ENCODE data around the gene PRKCA. TPM values are rescaled to one million over a fixed set of nuclear protein-coding genes. Genes with fewer than 3 reads are reported as not detected.
A peak's percentile ranks its signal among the peaks of the same experiment; 100 is the strongest.

The PRKCA gene
- polyA plus RNA-seq, 4 donors: 14.1 to 24.5 (median 22.7) TPM

DNA sequence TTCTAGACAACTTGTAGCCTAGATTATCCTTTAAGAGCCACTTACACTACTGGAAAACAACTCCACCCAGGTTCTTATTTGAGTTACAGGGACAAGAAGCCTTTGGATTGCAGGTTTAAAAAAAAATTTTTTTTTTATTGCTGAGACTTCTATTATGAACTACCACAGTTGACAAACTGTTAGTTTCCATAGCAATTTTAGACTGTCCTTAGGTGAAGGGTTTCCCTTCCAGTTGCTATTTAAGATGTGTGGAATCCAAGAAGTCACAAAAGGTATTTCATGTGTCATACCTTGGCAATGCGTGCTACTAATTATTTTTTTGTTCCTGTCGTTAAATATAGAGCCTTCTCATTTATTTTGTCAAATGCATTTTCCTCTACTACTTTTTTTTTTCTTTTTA, 253.2 kb downstream of the PRKCA start:
- no peak for DNase-seq (ENCODE audit: low read depth in 4 of 4, low spot score in 3 of 4)

- DNase-seq (ENCODE audit: low read depth in 4 of 4, low spot score in 3 of 4): no peak
Measured at GRCh38 chr17:66557200-66557599, 254.8 kb downstream of the PRKCA start.

GRCh38 chr17:66557886-66558285, 255.5 kb downstream of the PRKCA start:
- no peak for DNase-seq (ENCODE audit: low read depth in 4 of 4, low spot score in 3 of 4)

DNA sequence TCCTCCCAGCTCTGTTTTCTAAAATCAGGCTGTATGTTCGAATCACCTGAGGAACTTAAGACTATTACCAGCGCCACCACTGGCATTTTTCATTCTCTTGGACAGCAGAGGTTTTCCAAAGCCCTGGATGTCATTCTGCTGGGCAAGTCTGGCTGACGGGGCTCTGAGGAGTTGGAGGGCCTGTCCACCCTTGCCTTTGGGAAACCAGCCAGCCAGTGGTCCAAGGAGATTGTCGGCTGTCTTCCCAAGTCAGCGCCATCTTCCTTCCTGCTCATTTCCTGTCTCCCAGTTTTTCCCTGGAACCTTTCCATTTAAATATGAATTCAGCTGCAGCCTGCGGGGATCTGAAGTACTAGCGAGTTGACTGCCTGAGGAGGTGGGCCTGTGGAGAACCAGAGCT, 258.3 kb downstream of the PRKCA start:
- DNase-seq (ENCODE audit: low read depth in 4 of 4, low spot score in 3 of 4): no peak

- DNase-seq (ENCODE audit: low read depth in 4 of 4, low spot score in 3 of 4): no peak
Measured at GRCh38 chr17:66562119-66562518, 259.7 kb downstream of the PRKCA start.

DNA sequence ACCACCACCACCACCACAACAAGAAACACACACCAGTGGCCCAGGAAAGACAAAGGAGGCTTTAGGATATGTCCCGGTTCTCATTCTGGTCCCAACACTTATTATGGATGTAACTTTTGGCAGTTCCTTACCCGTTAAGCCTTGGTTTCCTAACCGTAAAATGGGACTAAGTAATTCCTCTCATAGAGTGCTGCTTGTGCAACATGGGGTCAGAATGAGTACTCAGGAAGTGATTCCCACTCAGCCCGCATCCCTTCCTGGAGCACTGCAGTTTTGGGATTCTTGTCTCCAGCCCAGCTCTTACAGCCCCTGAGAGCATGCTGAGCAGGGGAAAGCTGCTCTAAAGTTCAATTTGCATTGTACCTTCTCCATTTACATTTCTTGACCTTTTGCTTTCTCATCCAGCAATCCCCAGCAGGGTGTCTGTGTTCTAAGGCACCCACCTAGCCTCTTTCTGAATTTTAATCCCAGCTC, 262.6 kb downstream of the PRKCA start:
- no peak for DNase-seq (ENCODE audit: low read depth in 4 of 4, low spot score in 3 of 4)

- DNase-seq (ENCODE audit: low read depth in 4 of 4, low spot score in 3 of 4): peak in 1 of 4 donors; percentile 60
Measured at GRCh38 chr17:66567234-66568170, 265.1 kb downstream of the PRKCA start.

GRCh38 chr17:66569572-66569971, 267.2 kb downstream of the PRKCA start:
- no peak for DNase-seq (ENCODE audit: low read depth in 4 of 4, low spot score in 3 of 4)

DNA sequence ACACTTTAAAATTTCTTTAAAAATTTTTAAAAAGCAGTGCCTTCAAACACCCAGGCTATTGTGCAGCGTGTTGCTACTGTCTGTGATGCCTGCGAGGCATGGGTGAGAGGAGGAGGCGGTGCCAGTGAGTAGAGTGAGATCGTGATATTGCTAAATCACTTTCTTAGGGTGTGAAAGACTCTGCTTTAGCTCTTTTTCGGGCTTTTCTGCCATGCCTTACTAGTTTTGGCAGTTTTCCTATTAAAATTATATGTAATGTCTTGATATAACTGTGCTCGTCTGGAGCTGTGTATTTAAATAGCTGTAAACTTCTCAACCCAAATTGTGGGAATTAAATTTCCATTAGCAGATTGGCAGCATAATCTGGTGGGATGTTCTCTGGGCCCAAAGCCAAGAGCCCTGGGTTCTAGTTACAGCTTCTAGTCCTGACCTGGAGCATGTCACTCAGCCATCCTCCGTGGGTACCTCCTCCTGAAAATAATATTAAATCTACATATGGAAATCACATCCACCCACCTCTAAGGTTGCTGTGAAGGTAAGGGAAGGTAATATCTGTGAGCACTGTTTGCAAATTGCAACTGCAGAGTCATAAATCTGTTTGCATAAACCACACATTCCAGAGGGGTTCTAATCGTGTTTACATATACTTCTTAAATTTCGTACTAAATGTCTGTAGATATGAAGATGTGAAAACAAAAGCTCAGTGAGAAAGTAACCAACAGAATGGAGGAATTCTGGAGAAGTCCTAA, 268.2 kb downstream of the PRKCA start:
- no peak for DNase-seq (ENCODE audit: low read depth in 4 of 4, low spot score in 3 of 4)

- DNase-seq (ENCODE audit: low read depth in 4 of 4, low spot score in 3 of 4): no peak
Measured at GRCh38 chr17:66571745-66572144, 269.3 kb downstream of the PRKCA start.

DNA sequence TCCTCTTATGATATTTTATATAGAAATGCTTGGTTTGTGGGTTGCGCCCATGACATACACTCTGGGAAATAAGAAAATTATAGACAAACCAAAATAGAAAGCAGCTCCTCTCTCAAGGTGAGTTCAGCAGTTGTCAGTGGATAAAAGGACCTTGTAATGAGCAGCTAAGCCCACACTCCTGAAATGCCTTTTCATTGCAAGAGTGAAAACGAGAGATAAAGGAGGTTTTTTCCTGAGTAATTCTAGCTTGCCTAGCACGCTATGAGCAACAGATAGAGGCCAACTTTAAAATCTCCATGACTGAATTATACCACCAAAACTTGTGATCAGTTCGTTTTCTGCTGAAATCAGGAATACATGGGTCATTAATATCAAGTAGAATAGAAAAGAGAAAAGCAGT, 270.7 kb downstream of the PRKCA start:
- no peak for DNase-seq (ENCODE audit: low read depth in 4 of 4, low spot score in 3 of 4)

DNA sequence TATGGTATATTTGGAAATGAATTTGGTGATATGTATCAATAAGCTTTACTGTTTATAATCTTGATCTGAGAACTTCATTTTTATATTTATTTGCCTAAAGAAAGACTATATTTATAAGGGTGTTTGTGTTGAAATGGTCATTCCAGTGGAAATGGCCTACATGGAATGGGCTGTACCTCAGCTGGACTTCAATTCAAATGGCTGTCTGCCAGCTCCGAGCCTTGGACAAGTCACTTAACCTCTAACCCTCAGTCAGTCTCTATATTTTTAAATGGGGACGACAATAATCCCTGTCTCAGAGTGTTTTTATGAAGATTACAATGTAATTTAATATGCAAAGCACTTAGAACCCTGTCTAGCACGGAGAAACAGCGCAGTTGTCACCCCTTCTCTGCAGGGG, 271.7 kb downstream of the PRKCA start:
- no peak for DNase-seq (ENCODE audit: low read depth in 4 of 4, low spot score in 3 of 4)

- peak in 1 of 4 donors; percentile 27 for DNase-seq (ENCODE audit: low read depth in 4 of 4, low spot score in 3 of 4)
Measured at GRCh38 chr17:66576473-66576872, 274.1 kb downstream of the PRKCA start.

- DNase-seq (ENCODE audit: low read depth in 4 of 4, low spot score in 3 of 4): no peak
Measured at GRCh38 chr17:66577041-66577440, 274.6 kb downstream of the PRKCA start.

DNA sequence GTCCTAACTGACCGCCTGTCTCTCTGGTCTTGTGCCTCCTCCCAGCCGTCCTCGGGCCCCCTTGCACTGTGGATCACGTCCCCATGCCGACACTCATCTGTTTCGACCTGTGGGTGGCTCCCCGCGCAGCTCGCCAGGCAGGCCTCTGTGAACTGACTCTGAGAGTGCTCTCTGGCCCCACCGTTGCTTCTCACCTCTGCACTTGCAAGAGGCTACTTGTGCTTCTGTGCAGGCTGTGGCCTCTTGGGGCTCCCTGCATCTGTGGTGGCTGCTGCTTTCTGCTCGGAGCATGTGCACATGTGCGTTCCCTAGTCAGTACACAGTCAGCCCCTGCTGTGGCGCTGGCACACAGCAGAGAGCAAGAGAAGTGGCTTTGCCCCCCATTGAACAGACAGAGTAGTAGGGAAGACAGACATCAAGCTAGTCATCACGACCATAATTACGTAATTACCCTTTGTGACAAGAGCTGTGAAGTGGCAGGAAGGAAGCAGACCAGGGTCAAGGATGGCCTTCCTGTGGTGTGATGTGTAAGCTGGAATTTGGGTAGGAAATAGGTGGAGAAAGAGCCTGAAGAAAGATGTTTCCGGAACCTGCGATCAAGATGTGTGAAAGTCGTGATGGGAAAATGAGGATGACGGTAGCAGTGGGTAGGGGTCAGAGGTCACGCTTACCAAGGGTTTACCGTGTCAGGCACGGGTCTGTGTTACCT, 276.5 kb downstream of the PRKCA start:
- DNase-seq (ENCODE audit: low read depth in 4 of 4, low spot score in 3 of 4): no peak

DNA sequence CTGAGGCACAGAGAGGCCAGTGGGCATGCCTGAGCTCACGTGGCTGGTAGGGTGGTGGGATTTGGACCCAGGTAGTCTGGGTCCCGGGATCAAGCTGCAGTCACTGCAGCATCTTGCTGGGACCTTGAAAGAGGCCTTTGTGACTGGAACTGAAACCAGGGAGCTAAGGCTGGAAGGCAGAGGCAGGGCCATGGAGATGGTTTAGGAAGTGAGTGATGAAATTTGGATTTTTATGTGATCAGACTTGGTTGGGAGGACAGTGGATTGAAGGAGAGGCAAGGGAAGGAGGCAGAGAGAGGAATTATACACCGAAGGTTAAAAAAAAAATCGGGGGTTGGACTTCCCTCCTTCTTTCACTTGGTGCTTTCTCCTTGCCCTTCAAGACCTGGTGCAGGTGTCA, 277.1 kb downstream of the PRKCA start:
- DNase-seq (ENCODE audit: low read depth in 4 of 4, low spot score in 3 of 4): no peak

GRCh38 chr17:66580184-66580955, 278.0 kb downstream of the PRKCA start:
- DNase-seq (ENCODE audit: low read depth in 4 of 4, low spot score in 3 of 4): peak in 3 of 4 donors; percentile 45 to 51 (median 48)

DNA sequence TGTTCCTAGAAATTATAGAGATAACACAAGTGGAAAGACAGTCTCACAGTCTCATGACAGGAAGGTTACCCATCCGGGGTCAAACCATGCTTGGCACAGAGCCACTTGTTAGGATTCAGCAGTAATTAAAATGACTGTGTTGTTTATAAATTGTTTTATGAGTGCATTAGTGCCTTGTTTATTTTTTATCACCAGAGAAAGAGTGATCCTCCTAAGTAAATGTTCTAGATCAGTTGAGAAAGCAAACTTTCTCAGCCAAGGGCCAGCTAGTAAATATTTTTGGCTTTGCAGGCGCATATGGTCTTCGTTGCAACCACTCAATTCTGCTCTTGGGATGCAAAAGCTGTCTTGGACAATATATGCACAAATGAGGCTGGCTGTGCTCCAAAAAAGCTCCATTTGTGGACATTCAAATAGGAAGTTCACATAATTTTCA, 278.6 kb downstream of the PRKCA start:
- peak; percentile 51 to 79 (median 69) for DNase-seq (ENCODE audit: low read depth in 4 of 4, low spot score in 3 of 4)

GRCh38 chr17:66582373-66583111, 280.1 kb downstream of the PRKCA start:
- DNase-seq (ENCODE audit: low read depth in 4 of 4, low spot score in 3 of 4): no peak
